HG03039 (cell line): ENCODE results near the gene LBR.
"Not testable (repeated sequence)": the region's sequence is repeated elsewhere in the genome, so short reads cannot be mapped to it uniquely, and the experiment has no call there.

Experiments
- ATAC-seq: cut with Tn5 transposase; IDR thresholded peaks from one replicate; pipeline ENCODE4 v1.9.1; 2021; ENCODE audit warnings: mild to moderate bottlenecking, moderate library complexity; ENCODE audit not compliant: unreplicated experiment

The LBR gene

DNA sequence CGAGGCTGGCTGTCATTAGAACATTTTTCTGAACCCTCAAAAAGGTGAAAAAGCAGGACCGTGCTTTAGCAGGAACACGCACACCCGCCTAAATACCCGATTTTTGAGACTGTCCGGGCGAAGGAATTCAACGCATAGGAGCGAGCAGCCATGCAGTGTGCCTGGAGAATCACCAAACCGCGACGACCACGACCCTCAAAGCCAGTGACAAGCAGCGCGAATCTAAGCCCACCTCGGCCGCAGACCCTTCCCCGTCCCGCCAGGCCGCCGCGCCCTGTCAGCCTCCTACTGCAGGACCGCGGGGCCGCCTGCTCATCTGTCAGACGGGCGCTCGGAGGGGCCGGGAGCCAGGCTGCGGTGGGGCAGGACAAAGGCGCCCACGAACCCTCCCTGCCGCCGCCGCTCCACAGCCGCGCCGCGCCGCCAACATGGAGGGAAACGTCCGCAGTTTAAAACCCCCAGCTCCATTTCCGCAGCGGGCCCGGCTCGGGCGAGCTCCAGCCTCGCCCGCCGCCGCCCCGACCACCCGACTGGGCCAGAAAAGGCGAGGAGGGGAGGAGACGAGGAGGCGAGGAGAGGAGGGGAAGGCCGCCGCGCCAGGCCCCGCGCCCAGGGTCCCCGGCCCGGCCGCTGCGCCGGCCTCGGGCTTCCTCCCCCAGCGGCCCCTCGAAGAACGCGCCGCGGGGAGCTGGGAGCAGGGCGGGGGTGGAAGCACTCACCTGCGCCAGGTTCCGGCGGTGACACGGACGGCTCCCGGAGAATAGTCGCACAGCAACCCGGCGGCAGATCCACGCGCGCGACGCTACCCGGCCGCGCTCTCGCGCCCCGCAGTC is at the start of gene LBR:
Gene LBR (minus strand): TSS at position 804 of the 833 bp plus-strand sequence. CDS start 3,963 bp downstream, outside the sequence.
- peak; percentile 9 for ATAC-seq

DNA sequence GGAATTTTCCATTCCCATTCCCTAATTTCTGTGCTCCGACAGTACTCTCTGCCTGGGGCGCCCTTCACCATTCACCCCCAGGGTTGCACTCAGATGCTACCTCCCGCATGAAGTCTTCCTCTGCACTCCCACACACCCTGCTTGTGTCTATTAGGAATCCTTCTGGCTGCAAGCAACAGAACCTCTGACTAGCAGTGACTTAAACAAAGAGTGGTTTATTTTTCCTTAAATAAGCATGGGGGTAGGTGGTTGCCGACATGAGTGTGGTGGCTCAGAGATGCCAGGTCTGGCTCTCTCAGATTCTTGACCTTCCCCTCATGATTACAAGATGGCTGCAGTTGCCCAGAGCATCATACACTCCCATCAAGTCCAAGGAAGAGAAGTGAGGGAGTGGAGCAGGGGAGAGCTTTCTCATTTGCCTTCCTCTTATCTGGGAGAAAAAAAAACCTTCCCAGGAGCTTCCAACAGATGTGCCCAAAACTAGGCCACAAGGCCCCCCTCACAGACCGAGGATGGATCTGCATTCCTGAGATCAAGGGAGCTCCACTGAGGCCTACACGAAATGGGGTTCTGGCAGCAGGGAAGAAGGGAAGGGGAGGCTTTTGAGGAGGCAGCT is 49.6 kb upstream of the LBR start:
- ATAC-seq: no peak

DNA sequence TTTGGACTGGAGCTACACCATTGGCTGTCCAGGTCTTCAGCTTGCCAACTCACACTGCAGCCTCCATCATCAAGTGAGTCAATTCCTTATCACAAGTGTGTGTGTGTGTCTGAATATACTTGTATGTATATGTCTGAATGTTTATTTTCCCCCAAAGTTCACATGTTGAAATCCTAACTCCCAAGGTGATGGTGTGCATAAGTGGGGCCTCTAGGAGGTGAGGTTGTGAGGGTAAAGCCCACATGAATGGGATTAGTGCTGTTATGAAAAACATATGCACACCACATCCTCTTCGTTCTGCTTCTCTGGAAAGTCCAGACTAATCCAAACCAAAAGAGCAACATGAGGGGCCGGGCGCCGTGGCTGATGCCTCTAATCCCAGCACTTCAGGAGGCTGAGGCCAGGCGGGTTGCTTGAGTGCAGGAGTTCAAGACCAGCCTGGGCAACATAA is 48.7 kb upstream of the LBR start:
- ATAC-seq: no peak

DNA sequence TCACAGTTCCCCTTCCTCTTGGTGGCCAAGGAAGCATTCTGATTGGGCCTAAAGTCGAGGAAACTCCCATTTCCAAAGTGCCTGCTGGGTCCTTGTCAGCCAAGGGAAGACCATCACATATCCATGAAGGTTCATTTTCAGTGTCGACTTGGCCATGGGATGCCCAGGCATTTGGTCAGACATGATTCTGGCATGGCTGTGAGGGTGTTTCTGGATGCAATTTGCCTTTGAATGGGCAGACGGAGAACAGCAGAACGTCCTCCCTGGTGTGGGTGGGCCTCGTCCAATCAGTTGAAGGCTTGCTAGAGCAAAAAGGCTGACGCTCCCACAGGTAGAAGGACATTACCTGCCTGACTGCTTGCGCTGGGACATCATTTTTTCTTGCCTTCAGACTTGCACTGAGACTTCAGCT is 48.3 kb upstream of the LBR start:
- ATAC-seq: no peak

DNA sequence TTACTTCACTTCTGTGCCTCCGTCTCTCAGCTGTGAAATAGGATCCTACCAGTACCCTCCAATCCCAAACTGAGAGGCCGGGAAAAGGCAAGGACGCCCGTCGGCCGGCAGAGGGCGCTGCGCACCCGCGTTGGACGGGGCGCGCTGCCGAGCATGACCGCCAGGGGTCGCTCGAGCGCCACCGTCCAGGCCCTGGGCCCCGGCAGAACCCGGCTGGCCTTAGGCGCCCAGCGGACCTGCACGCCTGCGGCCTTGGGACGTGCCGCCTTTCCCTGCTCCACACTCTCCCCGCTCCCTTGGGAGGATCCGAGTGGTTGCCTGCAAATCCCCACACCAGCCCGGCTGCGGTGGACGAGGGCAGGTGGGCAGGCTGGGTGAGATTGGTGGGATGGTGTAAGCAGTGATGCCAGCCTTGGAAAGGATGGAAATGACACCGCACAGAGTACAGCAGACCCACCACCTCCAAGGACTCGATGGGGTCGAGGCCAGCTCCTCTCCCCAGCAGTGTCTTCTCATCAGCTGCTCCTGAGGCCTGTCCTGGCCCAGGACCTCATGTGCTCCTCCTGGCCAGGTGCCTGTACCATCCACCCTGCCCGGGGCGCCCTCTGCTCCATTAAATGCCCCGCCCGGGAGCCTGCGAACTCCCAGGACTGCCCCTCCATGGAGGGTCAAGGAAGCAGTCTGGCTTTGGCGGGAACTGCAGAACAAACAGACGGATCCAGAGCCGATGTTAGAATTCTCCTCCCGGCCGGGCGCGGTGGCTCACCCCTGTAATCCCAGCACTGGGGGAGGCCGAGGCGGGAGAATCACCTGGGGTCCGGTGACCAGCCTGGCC is 47.4 kb upstream of the LBR start:
- peak; percentile 58 for ATAC-seq

DNA sequence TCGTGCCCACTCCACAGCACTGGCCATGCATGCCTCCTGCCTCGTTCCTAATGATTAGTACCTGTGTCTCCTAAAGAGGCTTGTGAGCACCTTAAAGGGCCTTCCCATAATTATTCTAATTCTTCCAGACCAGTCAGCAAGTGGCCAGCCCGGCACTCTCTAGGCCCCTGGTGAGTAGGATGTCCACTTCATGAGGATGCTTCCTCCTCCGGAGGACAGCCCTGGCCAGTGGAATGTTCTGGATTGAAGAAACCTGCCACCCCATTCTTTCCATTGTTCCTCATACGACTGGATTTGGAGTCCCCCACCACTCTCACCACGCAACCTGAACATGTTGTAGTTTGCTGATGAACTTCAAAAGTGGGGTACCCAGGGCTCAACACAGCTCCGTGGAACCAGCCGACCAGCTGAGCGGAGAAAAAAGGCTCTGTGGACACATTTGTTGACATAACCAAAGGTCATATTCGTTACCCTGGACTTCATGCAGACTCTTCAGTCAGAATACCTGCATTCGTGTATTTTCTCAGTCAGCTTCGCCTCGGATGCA is 46.7 kb upstream of the LBR start:
- no peak for ATAC-seq

DNA sequence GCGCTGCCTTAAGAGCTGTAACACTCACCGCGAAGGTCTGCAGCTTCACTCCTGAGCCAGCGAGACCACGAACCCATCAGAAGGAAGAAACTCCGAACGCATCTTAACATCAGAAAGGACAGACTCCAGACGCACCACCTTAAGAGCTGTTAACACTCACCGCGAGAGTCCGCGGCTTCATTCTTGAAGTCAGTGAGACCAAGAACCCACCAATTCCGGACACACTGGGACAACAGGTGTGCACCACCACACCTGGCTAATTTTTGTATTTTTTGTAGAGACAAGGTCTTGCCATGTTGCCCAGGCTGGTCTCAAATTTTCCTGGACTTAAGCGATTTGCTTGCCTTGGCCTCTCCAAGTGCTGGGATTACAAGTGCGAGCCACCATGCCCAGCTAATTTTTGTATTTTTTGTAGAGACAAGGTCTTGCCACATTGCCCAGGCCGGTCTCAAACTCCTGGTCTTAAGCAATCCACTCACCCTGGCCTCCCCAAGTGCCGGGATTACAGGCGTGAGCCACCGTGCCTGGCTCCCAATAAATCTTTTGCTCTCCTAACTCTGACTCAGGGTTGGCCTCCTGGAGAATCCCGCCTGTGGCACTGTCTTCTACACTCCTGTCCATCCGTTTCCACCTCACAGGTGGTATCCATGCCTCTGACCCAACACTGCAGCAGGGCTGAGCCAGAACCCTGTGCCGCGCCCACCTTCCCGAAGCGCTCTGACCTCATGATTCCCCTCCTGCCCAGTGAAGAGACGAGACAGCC is 46.0 kb upstream of the LBR start:
- ATAC-seq: not testable (repeated sequence)

DNA sequence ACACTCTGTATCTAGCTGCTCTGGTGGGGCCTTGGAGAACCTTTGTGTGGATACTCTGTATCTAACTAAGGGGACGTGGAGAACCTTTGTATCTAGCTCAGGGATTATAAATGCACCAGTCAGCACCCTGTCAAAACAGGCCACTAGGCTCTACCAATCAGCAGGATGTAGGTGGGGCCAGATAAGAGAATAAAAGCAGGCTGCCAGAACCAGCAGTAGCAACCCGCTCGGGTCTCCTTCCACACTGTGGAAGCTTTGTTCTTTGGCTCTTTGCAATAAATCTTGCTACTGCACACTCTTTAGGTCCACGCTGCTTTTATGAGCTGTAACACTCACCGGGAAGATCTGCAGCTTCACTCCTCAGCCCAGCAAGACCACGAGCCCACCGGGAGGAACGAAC is 45.4 kb upstream of the LBR start:
- ATAC-seq: not testable (repeated sequence)

DNA sequence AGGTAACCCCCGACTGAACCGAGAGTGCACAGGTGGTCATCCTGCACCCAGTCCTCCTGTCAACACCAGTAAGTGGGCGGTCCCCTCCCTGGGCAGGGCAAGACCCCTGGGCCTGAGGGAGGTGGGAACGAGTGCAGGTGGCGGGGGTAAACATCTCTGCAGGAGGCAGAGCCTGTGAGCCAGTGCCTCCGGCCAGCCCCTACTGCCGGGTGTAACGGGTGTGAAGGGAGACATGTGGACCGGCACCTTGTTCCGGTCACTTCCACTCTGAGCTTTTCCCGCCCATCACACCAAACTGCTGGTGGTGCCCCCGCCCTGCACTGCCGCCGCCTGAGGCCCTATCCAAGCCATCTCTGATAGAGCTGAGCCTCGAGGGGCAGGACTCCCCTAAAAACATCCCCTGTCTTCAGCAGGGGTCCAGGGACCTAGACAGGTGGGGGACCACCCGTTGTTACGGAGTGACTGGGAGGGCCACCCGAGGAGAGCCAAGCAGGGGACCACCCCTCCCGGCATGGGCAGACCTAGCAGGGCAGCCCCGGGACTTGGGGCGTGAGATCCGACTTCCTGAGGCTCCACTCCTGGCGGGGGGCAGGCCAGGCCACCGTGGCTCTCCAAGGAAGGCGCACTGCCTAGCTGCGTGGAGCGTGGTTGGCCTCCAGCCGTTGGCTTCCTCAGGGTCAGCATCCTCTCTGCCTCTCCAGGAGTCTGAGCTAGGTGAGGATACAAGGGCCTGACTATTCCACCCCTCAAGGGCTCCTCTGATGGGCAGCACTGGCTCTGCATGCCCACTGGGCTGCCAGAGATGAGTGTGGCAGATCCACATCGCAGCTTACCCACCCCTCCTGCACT is 43.8 kb upstream of the LBR start:
- no peak for ATAC-seq

DNA sequence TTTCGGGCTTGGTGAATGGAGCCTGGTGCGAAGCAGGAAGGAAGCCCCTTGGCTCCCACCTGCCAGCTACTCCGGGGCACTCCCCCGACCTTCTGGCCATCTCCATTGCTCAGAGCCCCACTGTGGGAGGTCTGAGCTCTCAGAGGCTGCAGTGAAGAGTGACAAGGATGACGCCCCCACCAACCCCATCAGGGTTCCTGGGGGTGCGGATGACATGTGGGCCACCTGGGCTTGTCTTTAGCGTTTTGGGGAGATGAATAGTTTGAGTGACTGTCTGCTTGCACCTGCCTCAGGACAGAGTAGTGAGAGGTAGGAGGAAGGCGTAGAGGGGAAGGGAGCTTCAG is 43.2 kb upstream of the LBR start:
- ATAC-seq: no peak

DNA sequence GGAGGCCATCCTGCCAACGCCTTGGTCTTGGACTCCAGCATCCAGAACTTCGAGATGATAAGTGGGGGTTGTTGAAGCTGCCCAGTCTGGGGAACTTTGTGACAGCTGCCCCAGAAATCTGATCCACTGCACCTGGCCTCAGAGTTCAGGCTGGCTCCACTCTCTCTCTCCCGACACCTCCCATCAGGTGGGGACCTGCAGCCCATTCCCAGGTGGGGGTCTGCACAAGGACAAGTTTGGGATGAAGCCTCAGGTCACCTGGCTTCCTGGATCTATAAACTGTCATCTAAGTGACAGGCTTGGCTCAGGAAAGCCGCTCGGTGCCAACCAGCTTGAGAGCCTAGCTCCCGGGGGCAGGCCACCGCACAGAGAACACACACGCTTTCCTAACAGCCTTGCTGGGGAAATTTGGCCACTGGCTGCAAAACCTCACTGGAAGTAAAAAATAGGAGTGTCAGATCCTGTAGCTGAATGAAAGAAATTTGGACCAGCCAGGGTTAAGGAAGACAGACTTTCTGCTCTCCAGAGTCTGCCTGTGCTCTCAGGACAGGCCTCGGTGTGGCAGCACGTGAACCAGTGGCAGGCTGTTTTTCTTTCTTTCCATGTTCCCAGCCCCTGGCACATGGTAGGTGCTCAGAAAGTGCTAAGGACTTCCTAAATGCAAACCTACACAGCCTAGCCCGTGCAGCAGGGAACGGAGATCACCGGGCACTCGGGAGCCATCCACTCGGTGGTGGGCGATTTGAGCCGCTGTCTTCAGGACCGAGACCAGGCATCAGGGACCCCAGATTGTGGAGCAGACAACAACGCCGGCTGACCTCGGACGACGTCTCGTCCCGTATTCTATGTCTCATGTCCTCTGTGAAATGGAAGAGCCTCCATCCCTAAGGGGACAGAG is 42.6 kb upstream of the LBR start:
- no peak for ATAC-seq

DNA sequence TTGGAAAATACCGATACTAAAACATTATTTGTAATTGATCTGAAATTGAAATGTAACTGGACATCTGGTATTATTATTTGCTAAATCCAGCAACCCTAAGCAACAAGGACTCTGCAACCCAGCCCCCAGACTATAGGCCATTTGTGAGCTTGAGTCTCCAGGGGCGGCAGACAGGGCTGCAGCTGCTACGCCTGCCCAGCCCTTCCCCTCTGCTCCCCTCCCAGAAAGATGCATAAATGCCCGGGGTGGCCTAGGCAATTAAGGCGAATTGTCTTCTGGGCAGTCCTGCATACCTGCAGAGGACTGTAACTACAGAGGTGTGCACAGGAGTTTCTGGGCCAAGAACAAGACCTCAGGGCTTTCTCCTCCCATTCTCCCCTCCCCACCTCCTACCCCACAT is 41.2 kb upstream of the LBR start:
- ATAC-seq: no peak

DNA sequence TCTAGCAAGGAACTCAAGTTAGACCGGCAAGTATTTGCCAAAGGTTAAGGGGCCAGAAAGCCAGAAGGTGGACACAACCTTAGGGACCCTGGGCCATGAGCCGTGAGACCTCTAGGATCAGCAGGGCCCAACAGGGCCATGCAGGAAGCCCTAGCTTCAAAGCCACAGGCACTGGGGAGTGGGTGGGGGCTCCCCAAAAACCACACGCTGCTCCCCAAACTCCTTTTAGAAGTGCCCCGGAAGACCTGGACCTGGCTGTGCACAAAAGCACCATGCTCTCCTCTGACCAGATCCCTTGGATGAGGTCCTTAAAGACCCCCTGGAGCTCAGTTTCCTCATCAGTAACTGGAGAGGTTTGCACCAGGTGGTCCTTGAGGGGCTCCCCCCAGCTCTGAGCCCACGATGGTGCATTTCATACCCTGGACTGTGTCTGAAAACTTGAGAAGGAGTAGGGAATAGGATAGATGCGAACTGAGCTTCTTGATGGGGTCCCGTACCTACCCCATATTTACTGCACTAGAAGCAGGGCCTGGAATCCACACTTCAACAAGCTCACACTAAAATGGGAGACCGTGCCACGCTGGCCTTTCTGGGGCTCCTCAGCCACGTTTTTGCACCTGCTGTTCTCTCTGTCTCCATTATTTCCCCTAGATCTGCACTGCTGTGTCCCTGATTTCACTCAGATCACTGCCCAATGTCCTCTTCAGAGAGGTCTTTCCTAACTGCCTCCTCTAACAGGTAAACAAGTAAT is 40.6 kb upstream of the LBR start:
- no peak for ATAC-seq

DNA sequence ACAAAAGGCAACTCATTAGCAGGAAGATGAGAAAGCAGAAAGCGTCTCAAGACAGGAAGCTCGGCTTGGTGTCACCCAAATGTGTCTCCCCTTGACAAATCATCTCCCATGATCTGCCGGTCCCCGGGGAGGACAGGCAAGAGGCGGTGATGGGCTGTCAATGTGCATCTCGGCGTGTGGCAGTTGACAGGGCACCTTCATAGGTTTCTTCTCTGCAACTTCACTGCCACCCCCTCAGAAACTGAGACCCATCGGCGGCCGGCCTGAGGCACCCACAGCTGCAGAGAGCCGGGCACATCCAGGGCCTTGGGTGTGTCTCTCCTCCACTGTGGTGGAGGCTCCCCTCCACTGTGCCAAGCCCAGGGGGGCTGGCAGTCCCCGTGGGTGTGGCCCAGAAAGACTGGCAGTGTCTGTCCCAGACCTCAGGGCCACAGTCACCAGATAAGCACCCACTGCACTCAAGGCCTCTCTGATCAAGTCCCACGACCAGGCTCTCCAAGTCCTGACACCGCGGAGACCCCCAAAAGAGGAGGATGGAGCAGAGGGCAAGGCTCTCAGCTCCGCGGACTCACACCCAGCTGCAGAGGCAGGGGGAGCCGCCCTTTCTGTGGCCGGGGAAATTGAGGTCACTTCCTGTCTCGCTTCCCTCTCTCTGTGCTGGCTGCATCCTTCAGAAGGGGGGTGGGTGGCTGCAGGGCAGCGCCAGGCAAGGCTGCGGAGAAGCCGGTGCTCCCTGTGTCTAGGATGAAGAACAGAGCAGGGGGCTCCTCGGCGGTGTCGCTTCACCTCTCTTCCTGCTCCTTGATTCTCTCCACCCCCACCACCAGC is 39.6 kb upstream of the LBR start:
- ATAC-seq: peak; percentile 93

DNA sequence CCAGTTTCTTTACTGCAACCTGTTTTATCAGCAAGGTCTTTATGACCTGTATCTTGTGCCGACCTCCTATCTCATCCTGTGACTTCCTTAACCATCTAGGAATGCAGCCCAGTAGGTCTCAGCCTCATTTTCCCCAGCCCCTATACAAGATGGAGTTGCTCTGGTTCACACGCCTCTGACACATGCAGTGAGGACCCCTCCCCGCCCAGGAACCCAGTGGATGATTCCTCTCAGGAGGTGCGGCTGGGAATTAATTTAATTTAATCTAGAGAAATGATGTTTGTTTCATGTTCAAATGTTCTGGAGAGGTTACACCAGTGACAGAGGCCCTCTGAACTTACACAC is 39.0 kb upstream of the LBR start:
- no peak for ATAC-seq

DNA sequence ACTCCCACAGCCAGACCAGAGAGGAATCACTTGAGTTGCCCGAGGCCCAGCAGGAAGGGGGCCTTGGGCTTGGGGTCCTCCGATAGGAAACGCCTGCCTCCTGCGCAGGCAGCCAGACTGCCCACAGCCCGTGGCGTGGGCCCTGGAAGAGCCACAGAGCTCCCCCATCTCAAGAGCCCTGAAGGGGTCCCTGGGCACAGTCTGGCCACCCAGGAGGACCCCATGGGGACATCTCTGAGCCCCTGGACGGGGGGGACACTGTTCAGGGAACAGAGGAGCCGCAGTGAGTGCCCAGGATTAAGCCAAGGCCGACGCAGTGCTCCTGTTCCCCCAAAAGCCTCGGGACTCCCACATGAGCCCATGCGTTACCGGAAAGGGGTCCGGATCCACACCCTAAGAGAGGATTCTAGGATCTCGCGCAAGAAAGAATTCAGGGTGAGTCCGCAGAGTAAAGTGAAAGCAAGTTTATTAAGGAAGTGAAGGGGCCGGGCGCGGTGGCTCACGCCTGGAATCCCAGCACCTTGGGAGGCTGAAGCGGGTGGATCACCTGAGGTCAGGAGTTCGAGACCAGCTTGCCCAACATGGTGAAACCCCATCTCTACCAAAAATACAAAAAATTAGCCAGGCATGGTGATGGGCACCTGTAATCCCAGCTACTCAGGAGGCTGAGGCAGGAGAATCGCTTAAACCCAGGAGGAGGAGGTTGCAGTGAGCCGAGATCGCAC is 38.1 kb upstream of the LBR start:
- ATAC-seq: no peak
